Kidney (tissue), 14 donors: ENCODE results near the gene EBP. TPM values are rescaled to one million over a fixed set of nuclear protein-coding genes. Genes with fewer than 3 reads are reported as not detected.
"Not testable (repeated sequence)": the region's sequence is repeated elsewhere in the genome, so short reads cannot be mapped to it uniquely, and the experiment has no call there.

ENCODE experiments used
- DNase-seq, 5 donors: peaks; one replicate each; pipeline ENCODE4 v3.0.0-alpha.2; 2013 to 2020
- FAIRE-seq: peaks from 2 replicates; lab custom pipeline; 2012; peaks lifted over from hg19 to GRCh38; lab: Jason Lieb, UNC
- H3K27ac ChIP-seq, 2 donors: one replicate each; pipeline ENCODE4 v1.7.0; 2013; ENCODE audit warnings: low read depth in 2 of 2, low read length in 2 of 2, inconsistent platforms in 1 of 2
- H3K27me3 ChIP-seq: one replicate; pipeline ENCODE4 v1.7.1; 2013; ENCODE audit warnings: low read length, inconsistent platforms; ENCODE audit not compliant: control insufficient read depth, insufficient read depth
- H3K36me3 ChIP-seq, 3 donors: one replicate each; pipeline versions ENCODE4 v1.7.0 to v1.7.1; 2013; ENCODE audit warnings: low read length in 3 of 3, control low read depth in 1 of 3, inconsistent platforms in 1 of 3; ENCODE audit not compliant: insufficient read depth in 3 of 3, control insufficient read depth in 2 of 3
- H3K4me1 ChIP-seq, 3 donors: one replicate each; pipeline versions ENCODE4 v1.7.0 to v1.7.1; 2013; ENCODE audit warnings: low read length in 3 of 3, inconsistent platforms in 1 of 3, low read depth in 1 of 3; ENCODE audit not compliant: control insufficient read depth in 2 of 3, insufficient read depth in 2 of 3
- H3K4me3 ChIP-seq, 3 donors: one replicate each; pipeline versions ENCODE4 v1.7.0 to v1.8.1; 2013; ENCODE audit warnings: low read length in 3 of 3, control low read depth in 1 of 3, inconsistent platforms in 1 of 3
- H3K9ac ChIP-seq, 3 donors: one replicate each; pipeline versions ENCODE4 v1.7.0 to v1.7.1; 2013; ENCODE audit warnings: low read length in 3 of 3, control low read depth in 1 of 3, inconsistent platforms in 1 of 3
- H3K9me3 ChIP-seq, 3 donors: one replicate each; pipeline versions ENCODE4 v1.7.0 to v1.7.1; 2013; ENCODE audit warnings: low read length in 3 of 3, control low read depth in 1 of 3, inconsistent platforms in 1 of 3; ENCODE audit not compliant: control insufficient read depth in 2 of 3, insufficient read depth in 1 of 3
- intact Hi-C: fragments of 100-400 bp; cut with DNase I; formaldehyde crosslinking; loops from one replicate; pipeline ENCODE4 v1.11.1; 2022
- polyA plus RNA-seq: library from polyadenylated mRNA; stranded (reverse); fragments of 350-450 nt; fragmentation: Illumina TruSeq; extraction: RNeasy Lipid Tissue Mini Kit (QIAGEN cat#74804); gene quantifications from one replicate; pipeline ENCODE4 v1.2.3, GENCODE V29; 2014; ENCODE audit warnings: low read depth, low replicate concordance; ENCODE audit not compliant: insufficient read depth
- total RNA-seq: library from RNA; stranded (reverse); fragmentation: NEBNext Ultra II Directional; extraction: Animal tissue kit (Norgen Biotek cat#: 25700); gene quantifications from one replicate; pipeline ENCODE4 v1.2.1, GENCODE V29; 2021
- TF ChIP-seq, protein P1 (sequence below): IDR thresholded peaks from 3 replicates; pipeline ENCODE4 v1.5.1; 2012; ENCODE audit warnings: mild to moderate bottlenecking, moderate library complexity, borderline replicate concordance; ENCODE audit not compliant: insufficient read depth; ENCODE audit errors: extremely low read depth
- donor health status: control.
- donor health status: control.
- donor health status: control.
- donor health status: control.
- donor health status: control.
- donor health status: DM: yes; HTN: yes; CAD: no.
- donor health status: Normal renal cell carcinoma (clear cell type).

EBP gene
- total and polyA plus RNA-seq, 2 donors from 2014 or later: 33.8 to 164 TPM

GRCh38 chrX:48515842-48516241, 5.8 kb upstream of the EBP start:
- FAIRE-seq: no peak
- no peaks in the 10 kb centered on the region for H3K4me1 ChIP-seq
- DNase-seq: no peak
- no peaks in the 10 kb centered on the region for H3K9me3 ChIP-seq
- TF ChIP-seq, protein P1, sequence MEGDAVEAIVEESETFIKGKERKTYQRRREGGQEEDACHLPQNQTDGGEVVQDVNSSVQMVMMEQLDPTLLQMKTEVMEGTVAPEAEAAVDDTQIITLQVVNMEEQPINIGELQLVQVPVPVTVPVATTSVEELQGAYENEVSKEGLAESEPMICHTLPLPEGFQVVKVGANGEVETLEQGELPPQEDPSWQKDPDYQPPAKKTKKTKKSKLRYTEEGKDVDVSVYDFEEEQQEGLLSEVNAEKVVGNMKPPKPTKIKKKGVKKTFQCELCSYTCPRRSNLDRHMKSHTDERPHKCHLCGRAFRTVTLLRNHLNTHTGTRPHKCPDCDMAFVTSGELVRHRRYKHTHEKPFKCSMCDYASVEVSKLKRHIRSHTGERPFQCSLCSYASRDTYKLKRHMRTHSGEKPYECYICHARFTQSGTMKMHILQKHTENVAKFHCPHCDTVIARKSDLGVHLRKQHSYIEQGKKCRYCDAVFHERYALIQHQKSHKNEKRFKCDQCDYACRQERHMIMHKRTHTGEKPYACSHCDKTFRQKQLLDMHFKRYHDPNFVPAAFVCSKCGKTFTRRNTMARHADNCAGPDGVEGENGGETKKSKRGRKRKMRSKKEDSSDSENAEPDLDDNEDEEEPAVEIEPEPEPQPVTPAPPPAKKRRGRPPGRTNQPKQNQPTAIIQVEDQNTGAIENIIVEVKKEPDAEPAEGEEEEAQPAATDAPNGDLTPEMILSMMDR: no peak
- no peaks in the 10 kb centered on the region for H3K36me3 ChIP-seq
- H3K4me3 ChIP-seq: no peak overlapping the region
- no peak overlapping the region for H3K27ac ChIP-seq
- H3K27me3 ChIP-seq: no peaks in the 10 kb centered on the region
- H3K9ac ChIP-seq: no peak overlapping the region
- intact Hi-C loops: no loop called here

- FAIRE-seq (no peak), DNase-seq (no peak)
- H3K27me3 ChIP-seq: no peaks in the 10 kb centered on the region
- intact Hi-C loops: no loop called here
- no peak overlapping the region for H3K9ac ChIP-seq
- no peak overlapping the region for H3K27ac ChIP-seq
- H3K4me1 ChIP-seq: no peaks in the 10 kb centered on the region
- no peaks in the 10 kb centered on the region for H3K36me3 ChIP-seq
- no peaks in the 10 kb centered on the region for H3K9me3 ChIP-seq
- no peak overlapping the region for H3K4me3 ChIP-seq
- TF ChIP-seq, protein P1: no peak
Measured at GRCh38 chrX:48516285-48516684, 5.3 kb upstream of the EBP start.

DNA sequence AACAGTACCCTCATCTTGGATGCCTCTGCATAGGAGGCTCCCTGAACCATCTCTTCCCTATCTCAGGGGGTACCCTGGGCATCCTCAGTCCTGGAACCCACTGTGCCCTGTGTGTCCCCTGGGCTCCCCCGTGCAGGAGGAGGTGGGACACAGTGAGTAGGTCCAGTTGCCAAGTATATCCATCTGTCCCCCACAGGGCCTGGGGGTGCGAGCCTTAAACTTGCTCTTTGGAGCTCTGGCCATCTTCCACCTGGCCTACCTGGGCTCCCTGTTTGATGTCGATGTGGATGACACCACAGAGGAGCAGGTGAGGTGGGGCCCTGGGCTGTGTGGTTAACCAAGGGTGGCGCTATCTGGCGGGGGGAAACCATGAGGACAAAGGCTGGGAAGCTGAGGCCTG, 4.6 kb upstream of the EBP start:
- FAIRE-seq (no peak), DNase-seq (no peak)
- no peaks in the 10 kb centered on the region for H3K27me3 ChIP-seq
- H3K36me3 ChIP-seq: no peaks in the 10 kb centered on the region
- H3K9me3 ChIP-seq: no peaks in the 10 kb centered on the region
- TF ChIP-seq, protein P1: no peak
- intact Hi-C loops: no loop called here
- H3K27ac ChIP-seq: no peak overlapping the region
- no peaks in the 10 kb centered on the region for H3K4me1 ChIP-seq
- H3K4me3 ChIP-seq: no peak overlapping the region
- H3K9ac ChIP-seq: no peak overlapping the region

DNA sequence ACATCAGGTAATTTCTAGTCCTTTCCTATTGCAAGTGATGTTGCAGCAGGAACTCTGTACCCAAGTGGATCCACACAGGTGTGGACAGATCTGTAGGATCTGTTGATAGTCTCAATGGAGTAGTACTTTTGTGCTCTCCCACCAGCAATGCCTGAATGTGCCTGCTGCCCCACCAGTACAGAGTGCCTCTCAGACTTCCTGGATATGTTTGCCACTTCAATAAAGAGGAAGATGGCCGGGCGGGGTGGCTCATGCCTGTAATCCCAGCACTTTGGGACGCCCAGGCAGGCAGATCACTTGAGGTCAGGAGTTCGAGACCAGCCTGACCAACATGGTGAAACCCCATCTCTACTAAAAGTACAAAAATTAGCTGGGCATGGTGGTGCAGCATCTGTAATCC, 2.1 kb upstream of the EBP start:
- FAIRE-seq, H3K9me3 ChIP-seq, H3K27ac ChIP-seq, intact Hi-C loops, H3K4me1 ChIP-seq, H3K4me3 ChIP-seq, H3K36me3 ChIP-seq, H3K27me3 ChIP-seq, DNase-seq, H3K9ac ChIP-seq: not testable (repeated sequence)
